A673 (cell line): Measurements from ENCODE around the gene VEGFC.

Source experiments
- EZH2 ChIP-seq: fragments of 200-600 bp; sonication (generic); IDR thresholded peaks from 2 replicates; pipeline ENCODE4 v1.6.1; 2017; ENCODE audit warnings: borderline replicate concordance, low read depth, mild to moderate bottlenecking, mixed read lengths, antibody characterized with exemption, low read length; ENCODE audit not compliant: poor library complexity, severe bottlenecking
- TF ChIP-seq, protein P1 (sequence below): fragments of 300-800, 200-600 bp; sonication (generic); conservative IDR thresholded peaks from 2 replicates; pipeline ENCODE4 v1.5.1; 2017; ENCODE audit warnings: low read depth, mild to moderate bottlenecking, antibody characterized with exemption, low read length, moderate library complexity, mixed read lengths

DNA sequence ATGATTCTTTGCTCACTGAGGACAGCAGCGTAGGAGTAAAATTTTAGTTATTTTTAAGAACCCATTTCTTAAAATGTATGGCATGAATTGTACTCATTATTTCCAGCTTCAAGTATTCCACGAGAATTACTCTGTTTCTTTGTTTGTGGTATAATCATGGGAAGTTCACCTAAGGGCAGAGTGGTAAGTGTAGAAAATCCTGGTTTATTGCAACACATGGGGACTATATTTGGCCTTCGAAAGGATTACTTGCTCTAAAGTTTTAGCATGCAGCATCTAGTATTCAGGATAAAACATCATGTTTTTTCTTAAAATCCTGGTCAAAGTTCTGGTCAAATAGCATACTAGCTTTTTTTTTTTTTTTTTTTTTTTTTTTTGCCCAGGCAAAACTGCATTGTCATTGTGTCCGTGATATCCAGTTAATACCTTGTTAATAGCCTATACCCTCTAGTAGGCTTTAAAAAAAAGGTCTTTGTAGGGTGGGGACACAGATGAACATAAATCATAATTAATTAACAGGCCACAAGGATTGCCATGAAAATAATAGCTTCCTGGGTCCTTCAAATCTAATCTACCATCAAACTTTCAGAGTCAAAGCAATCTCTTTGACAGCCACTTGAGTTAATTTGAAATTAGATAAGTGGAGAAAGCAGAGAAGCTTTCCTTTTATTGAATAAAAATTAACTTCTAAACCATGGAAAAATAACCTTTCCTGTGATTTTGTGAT lies 44.6 kb upstream of the VEGFC start:
- TF ChIP-seq, protein P1, sequence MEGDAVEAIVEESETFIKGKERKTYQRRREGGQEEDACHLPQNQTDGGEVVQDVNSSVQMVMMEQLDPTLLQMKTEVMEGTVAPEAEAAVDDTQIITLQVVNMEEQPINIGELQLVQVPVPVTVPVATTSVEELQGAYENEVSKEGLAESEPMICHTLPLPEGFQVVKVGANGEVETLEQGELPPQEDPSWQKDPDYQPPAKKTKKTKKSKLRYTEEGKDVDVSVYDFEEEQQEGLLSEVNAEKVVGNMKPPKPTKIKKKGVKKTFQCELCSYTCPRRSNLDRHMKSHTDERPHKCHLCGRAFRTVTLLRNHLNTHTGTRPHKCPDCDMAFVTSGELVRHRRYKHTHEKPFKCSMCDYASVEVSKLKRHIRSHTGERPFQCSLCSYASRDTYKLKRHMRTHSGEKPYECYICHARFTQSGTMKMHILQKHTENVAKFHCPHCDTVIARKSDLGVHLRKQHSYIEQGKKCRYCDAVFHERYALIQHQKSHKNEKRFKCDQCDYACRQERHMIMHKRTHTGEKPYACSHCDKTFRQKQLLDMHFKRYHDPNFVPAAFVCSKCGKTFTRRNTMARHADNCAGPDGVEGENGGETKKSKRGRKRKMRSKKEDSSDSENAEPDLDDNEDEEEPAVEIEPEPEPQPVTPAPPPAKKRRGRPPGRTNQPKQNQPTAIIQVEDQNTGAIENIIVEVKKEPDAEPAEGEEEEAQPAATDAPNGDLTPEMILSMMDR, result no peak
- TF ChIP-seq EZH2, result no peak
